ENCODE data around the gene SIRT5.

GRCh38 chr6:13586603-13587542, 12.5 kb downstream of the SIRT5 start:
- TF ChIP-seq REST (IDR thresholded peaks at IDR 0.05; ENCODE audit: insufficient read depth in 1 of 2, low read depth in 2 of 2, low read length in 2 of 2) (no peak), FOXP2 (optimal IDR thresholded peaks at IDR 0.05; ENCODE audit: borderline replicate concordance, extremely low read depth, extremely low read length, insufficient read depth) (no peak), SIN3A (IDR thresholded peaks at IDR 0.05; ENCODE audit: borderline replicate concordance, insufficient read depth, low read length) (no peak), POLR2AphosphoS5 (IDR thresholded peaks at IDR 0.05; ENCODE audit: low read depth, low read length) (no peak)
